HepG2 (cell line): ENCODE data around the gene FAM50A. TPM values are rescaled to one million over a fixed set of nuclear protein-coding genes. Genes with fewer than 3 reads are reported as not detected.

Source experiments
- FOXM1 ChIP-seq: sonication (generic); formaldehyde crosslinking; IDR thresholded peaks from 2 replicates; pipeline ENCODE4 v1.5.0; 2020; ENCODE audit warnings: missing genetic modification reagents
- GATAD2A ChIP-seq: IDR thresholded peaks from 2 replicates; pipeline ENCODE4 v1.6.1; 2016
- IKZF4 ChIP-seq: sonication (generic); formaldehyde crosslinking; IDR thresholded peaks from 2 replicates; pipeline ENCODE4 v1.5.1; 2020; ENCODE audit warnings: borderline replicate concordance, mild to moderate bottlenecking, low read depth, missing genetic modification reagents; ENCODE audit errors: not compliant biosample characterization
- JARID2 ChIP-seq: sonication (generic); formaldehyde crosslinking; IDR thresholded peaks from 2 replicates; pipeline ENCODE4 v1.8.1; 2023; ENCODE audit warnings: missing genetic modification reagents, inconsistent platforms; ENCODE audit not compliant: insufficient replicate concordance
- NFKBIZ ChIP-seq: IDR thresholded peaks from 2 replicates; pipeline ENCODE4 v1.6.1; 2018; ENCODE audit warnings: missing genetic modification reagents, missing compliant biosample characterization
- PITX1 ChIP-seq: sonication (generic); formaldehyde crosslinking; IDR thresholded peaks from 2 replicates; pipeline ENCODE4 v1.5.1; 2020; ENCODE audit warnings: mild to moderate bottlenecking, missing genetic modification reagents
- RBM39 ChIP-seq: fragments of 200-400 bp; formaldehyde crosslinking; IDR thresholded peaks from one replicate; pipeline ENCODE4 v1.6.1; 2018; ENCODE audit warnings: antibody characterized with exemption, mild to moderate bottlenecking, low read depth, low read length; ENCODE audit not compliant: poor library complexity, severe bottlenecking
- REST ChIP-seq, 2 experiments: IDR thresholded peaks; 2 replicates each; pipeline ENCODE4 v1.6.1; 2011 to 2012; ENCODE audit warnings: low read length in 2 of 2, borderline replicate concordance in 1 of 2, low read depth in 1 of 2, mild to moderate bottlenecking in 1 of 2, moderate library complexity in 1 of 2
- SRSF1 ChIP-seq: fragments of 200-400 bp; formaldehyde crosslinking; optimal IDR thresholded peaks from 2 replicates; pipeline ENCODE3; 2017; ENCODE audit warnings: mild to moderate bottlenecking, low read depth, low read length, moderate library complexity
- SRSF9 ChIP-seq: fragments of 200-400 bp; formaldehyde crosslinking; IDR thresholded peaks from 2 replicates; pipeline ENCODE4 v1.6.1; 2018; ENCODE audit warnings: borderline replicate concordance, mild to moderate bottlenecking, low read depth, low read length; ENCODE audit not compliant: insufficient read depth, poor library complexity, severe bottlenecking
- TP53 ChIP-seq: sonication (generic); formaldehyde crosslinking; conservative IDR thresholded peaks from 2 replicates; pipeline ENCODE4 v1.4.0; 2020; ENCODE audit warnings: missing genetic modification reagents
- XBP1 ChIP-seq: sonication (generic); formaldehyde crosslinking; IDR thresholded peaks from 2 replicates; pipeline ENCODE4 v1.5.0; 2020; ENCODE audit warnings: missing genetic modification reagents
- ZC3H13 ChIP-seq: sonication (generic); formaldehyde crosslinking; IDR thresholded peaks from 2 replicates; pipeline ENCODE4 v1.8.1; 2023; ENCODE audit warnings: mild to moderate bottlenecking, missing genetic modification reagents, moderate library complexity
- ZFP82 ChIP-seq: sonication (generic); formaldehyde crosslinking; IDR thresholded peaks from 2 replicates; pipeline ENCODE4 v1.5.1; 2020; ENCODE audit warnings: mild to moderate bottlenecking, missing genetic modification reagents, borderline replicate concordance
- ZFYVE20 ChIP-seq: sonication (generic); formaldehyde crosslinking; IDR thresholded peaks from 2 replicates; pipeline ENCODE4 v1.8.0; 2023; ENCODE audit warnings: low read depth, mild to moderate bottlenecking, moderate library complexity, missing genetic modification reagents, borderline replicate concordance
- ZGPAT ChIP-seq: IDR thresholded peaks from 2 replicates; pipeline ENCODE4 v1.6.1; 2016; ENCODE audit warnings: mild to moderate bottlenecking
- ZKSCAN1 ChIP-seq: fragments of 150-350 bp; IDR thresholded peaks from 2 replicates; pipeline ENCODE4 v1.6.1; 2014; ENCODE audit warnings: low read length
- ZNF17 ChIP-seq: sonication (generic); formaldehyde crosslinking; IDR thresholded peaks from 2 replicates; pipeline ENCODE4 v1.5.0; 2020; ENCODE audit warnings: mild to moderate bottlenecking, missing genetic modification reagents
- ZNF235 ChIP-seq: sonication (generic); formaldehyde crosslinking; IDR thresholded peaks from 2 replicates; pipeline ENCODE4 v1.8.1; 2023; ENCODE audit warnings: mild to moderate bottlenecking, missing genetic modification reagents, borderline replicate concordance
- ZNF34 ChIP-seq: sonication (generic); formaldehyde crosslinking; IDR thresholded peaks from 2 replicates; pipeline ENCODE4 v1.4.0; 2020; ENCODE audit warnings: mild to moderate bottlenecking, missing genetic modification reagents, borderline replicate concordance
- ZNF569 ChIP-seq: sonication (generic); formaldehyde crosslinking; IDR thresholded peaks from 2 replicates; pipeline ENCODE4 v1.5.0; 2020; ENCODE audit warnings: mild to moderate bottlenecking, missing genetic modification reagents, moderate library complexity, borderline replicate concordance
- ZNF780A ChIP-seq: sonication (generic); formaldehyde crosslinking; IDR thresholded peaks from 2 replicates; pipeline ENCODE4 v1.8.0; 2022; ENCODE audit warnings: mild to moderate bottlenecking, missing genetic modification reagents, moderate library complexity
- polyA plus RNA-seq, 8 experiments: library from polyadenylated mRNA; depleted of rRNA in 3 of 8; stranded (reverse) in 7 of 8; unstranded in 1 of 8; fragments of >200 nt; fragmentation: Illumina TruSeq in 4 of 8; extraction: Trizol in 4 of 8; gene quantifications; 2 replicates each; pipeline versions ENCODE4 v1.2.1 to v1.2.3, GENCODE V29; 2011 to 2016; ENCODE audit warnings: low read depth in 4 of 8, missing spikeins in 1 of 8, mixed read lengths in 1 of 8; ENCODE audit not compliant: insufficient read depth in 1 of 8
- total RNA-seq, 5 experiments: library from RNA; depleted of rRNA; stranded (reverse); fragments of >200 nt; fragmentation: Illumina TruSeq; extraction: Trizol; gene quantifications; 2 replicates each; pipeline ENCODE4 v1.2.3, GENCODE V29; 2016; ENCODE audit warnings: low read depth in 1 of 5
- TF ChIP-seq, protein P1 (sequence below): fragments of 450-650 bp; IDR thresholded peaks from 2 replicates; pipeline ENCODE4 v1.6.1; 2016

FAM50A gene
- total and polyA plus RNA-seq, 2 of the 13 experiments (the other 11 are each of a cell fraction or from before 2014, with no cell fraction given): 30.7 to 40.7 TPM

DNA sequence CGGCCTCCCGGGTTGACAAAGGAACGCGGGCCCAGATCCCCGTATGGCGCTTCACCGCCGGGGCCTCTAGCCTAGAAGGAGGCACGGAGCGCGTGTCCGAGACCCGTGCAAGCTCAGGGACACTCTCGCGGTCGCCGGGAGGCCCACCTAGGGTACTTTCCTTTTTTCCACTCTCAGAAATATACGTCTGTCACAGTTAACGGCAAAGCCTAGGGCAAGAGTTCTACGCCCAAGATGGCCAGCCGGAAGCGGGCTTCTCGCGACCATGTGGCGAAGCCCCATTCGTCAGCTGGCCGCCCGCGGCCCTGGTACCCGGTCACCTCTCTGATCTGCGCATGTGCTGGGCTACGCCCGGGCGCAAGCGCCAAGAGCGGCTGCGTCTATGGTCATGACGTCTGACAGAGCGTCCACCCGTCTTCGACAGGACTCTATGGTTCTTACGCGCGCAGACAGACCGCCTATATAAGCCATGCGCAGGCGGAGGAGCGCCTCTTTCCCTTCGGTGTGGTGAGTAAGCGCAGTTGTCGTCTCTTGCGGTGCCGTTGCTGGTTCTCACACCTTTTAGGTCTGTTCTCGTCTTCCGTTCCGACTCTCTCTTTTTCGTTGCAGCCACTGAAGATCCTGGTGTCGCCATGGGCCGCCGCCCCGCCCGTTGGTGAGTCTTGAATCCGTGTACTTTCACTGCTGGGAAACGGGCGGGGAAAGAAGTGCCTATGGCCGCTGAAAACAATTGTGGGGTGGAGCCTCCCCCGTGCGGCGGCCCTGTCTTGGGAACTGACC is 45.9 kb upstream of the FAM50A start, which contains the start of gene RPL10 (continued):
- TF ChIP-seq ZNF780A (CRISPR knock-in tag): no peak
- TF ChIP-seq PITX1: no peak
- no peak for TF ChIP-seq FOXM1
- no peak for TF ChIP-seq ZFP82
- TF ChIP-seq NFKBIZ (CRISPR knock-in tag): no peak
- TF ChIP-seq ZNF17 (CRISPR knock-in tag): no peak
- no peak for TF ChIP-seq JARID2 (CRISPR knock-in tag)
- peak; percentile 53; the same call in 1 of the 2 replicates for TF ChIP-seq ZC3H13 (CRISPR knock-in tag)
- TF ChIP-seq ZNF569 (CRISPR knock-in tag): 0 out of 2 replicates have a peak, but pooled peaks have one; percentile 66
- TF ChIP-seq TP53 (CRISPR knock-in tag): no peak
- peak in 1 of 2 experiments; percentile 72; a peak in 1 of 4 replicates for TF ChIP-seq REST (IDR thresholded peaks at IDR 0.05; ENCODE audit: borderline replicate concordance in 1 of 2, low read depth in 1 of 2, low read length in 2 of 2)
- TF ChIP-seq ZNF235 (CRISPR knock-in tag): 0 out of 2 replicates have a peak, but pooled peaks have one; percentile 53
- peak; percentile 92; the same call in 1 of the 2 replicates for TF ChIP-seq XBP1 (CRISPR knock-in tag)
- no peak for TF ChIP-seq IKZF4 (CRISPR knock-in tag)
- no peak for TF ChIP-seq SRSF1
- no peak for TF ChIP-seq SRSF9
- TF ChIP-seq ZFYVE20: no peak
- TF ChIP-seq, protein P1, sequence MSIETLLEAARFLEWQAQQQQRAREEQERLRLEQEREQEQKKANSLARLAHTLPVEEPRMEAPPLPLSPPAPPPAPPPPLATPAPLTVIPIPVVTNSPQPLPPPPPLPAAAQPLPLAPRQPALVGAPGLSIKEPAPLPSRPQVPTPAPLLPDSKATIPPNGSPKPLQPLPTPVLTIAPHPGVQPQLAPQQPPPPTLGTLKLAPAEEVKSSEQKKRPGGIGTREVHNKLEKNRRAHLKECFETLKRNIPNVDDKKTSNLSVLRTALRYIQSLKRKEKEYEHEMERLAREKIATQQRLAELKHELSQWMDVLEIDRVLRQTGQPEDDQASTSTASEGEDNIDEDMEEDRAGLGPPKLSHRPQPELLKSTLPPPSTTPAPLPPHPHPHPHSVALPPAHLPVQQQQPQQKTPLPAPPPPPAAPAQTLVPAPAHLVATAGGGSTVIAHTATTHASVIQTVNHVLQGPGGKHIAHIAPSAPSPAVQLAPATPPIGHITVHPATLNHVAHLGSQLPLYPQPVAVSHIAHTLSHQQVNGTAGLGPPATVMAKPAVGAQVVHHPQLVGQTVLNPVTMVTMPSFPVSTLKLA: 0 out of 2 replicates have a peak, but pooled peaks have one; percentile 30
- no peak; the same call in 1 of the 2 replicates for TF ChIP-seq GATAD2A (CRISPR knock-in tag)
- peak; percentile 89 for TF ChIP-seq RBM39
- TF ChIP-seq ZNF34 (CRISPR knock-in tag): no peak
- no peak for TF ChIP-seq ZKSCAN1
- peak; percentile 12; the same call in 1 of the 2 replicates for TF ChIP-seq ZGPAT
